Measurements from ENCODE around the gene USP32. TPM values are rescaled to one million over a fixed set of nuclear protein-coding genes. Genes with fewer than 3 reads are reported as not detected.

The USP32 gene
- total and polyA plus RNA-seq, 7 donors: 19.5 to 64.9 (median 38.6) TPM

DNA sequence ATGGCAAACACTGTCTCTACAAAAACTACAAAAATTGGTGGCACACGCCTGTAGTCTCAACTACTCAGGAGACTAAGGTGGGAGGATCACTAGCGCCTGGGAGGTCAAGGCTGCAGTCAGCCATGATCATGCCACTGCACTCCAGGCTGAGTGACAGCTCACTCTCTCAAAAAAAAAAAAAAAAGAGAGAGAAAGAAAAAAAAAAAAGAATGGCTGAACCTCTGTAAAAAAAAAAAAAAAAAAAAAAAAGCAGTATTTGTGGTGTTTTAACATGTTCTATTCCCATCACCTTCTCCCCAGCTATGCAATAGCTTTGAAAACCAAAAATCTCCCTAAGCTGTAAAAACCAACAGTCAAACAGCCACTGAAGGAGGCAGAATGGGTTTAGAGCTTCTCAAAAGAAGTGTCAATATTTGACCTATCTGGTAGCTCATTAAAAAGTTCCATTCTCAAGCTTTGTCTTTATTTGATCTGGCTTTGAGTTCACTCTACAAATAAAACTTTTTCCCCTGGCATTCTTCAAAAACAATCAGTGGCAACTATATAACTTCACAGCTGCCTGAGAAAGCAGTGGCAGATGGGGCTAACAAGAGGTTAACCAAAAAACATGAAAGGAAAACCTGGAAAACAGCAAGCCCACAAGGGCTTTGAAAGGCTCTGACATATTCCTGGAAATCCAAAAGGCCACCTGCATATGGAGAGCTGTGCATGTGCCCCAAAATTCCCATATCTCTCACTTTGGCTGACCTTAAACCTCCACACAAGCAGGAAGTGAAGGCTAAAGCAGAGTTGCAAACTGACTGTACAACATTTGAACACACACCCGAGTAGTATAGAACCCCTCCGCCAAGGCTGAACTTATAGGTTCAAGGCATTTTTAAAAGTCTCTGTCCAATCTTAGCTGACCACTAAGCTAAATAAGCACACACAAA, 36.0 kb downstream of the USP32 start:
- Histone ChIP-seq H3K27ac (no peak overlapping the region), H3K4me3 (no peak overlapping the region), H3K27me3 (ENCODE audit: insufficient read depth in 3 of 3, low read length in 2 of 3) (no peaks in the 10 kb centered on the region), H3K36me3 (ENCODE audit: insufficient read depth in 1 of 2, low read depth in 1 of 2) (no peaks in the 10 kb centered on the region), H3K9me3 (no peaks in the 10 kb centered on the region), H3K4me1 (peaks cover 23% of the 10 kb centered on the region)
- intact Hi-C loops (cut with DNase I): no loop called here
- TF ChIP-seq, protein P1, sequence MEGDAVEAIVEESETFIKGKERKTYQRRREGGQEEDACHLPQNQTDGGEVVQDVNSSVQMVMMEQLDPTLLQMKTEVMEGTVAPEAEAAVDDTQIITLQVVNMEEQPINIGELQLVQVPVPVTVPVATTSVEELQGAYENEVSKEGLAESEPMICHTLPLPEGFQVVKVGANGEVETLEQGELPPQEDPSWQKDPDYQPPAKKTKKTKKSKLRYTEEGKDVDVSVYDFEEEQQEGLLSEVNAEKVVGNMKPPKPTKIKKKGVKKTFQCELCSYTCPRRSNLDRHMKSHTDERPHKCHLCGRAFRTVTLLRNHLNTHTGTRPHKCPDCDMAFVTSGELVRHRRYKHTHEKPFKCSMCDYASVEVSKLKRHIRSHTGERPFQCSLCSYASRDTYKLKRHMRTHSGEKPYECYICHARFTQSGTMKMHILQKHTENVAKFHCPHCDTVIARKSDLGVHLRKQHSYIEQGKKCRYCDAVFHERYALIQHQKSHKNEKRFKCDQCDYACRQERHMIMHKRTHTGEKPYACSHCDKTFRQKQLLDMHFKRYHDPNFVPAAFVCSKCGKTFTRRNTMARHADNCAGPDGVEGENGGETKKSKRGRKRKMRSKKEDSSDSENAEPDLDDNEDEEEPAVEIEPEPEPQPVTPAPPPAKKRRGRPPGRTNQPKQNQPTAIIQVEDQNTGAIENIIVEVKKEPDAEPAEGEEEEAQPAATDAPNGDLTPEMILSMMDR (IDR thresholded peaks at IDR 0.05): no peak
- no peak for DNase-seq
- WGBS, 3 donors: 96 to 99% (median 97%) methylated on average over 4 of the region's 4 CpGs
- no peak for ATAC-seq

DNA sequence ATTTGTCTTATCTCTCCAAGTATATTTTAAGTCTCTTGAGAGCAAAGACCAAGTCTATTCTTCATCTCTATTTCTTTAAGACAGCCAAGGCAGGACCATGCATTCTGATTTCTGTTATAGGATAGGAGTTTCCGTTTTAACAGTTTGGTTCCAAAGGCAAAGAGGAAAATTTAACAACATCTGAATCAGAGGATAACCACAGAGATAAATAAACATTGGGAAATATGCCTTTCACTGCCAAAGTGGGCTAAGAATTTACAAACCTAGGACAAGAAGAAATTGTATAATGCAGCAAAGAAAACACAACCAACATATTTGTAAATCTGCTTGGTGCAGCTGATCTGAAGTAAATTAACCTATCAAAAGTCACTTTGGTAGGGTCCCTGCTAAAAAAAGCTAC, 37.7 kb downstream of the USP32 start:
- WGBS, 3 donors: 23 to 60% (median 40%) methylated on average over 1 of the region's 1 CpG
- peaks cover 28% of the 10 kb centered on the region for H3K4me1 ChIP-seq
- H3K27me3 ChIP-seq (ENCODE audit: insufficient read depth in 3 of 3, low read length in 2 of 3): no peaks in the 10 kb centered on the region
- no peak overlapping the region for H3K4me3 ChIP-seq
- no peak overlapping the region for H3K27ac ChIP-seq
- ATAC-seq: peak in 1 of 4 donors; percentile 22
- intact Hi-C loops (cut with DNase I): no loop called here
- TF ChIP-seq, protein P1 (IDR thresholded peaks at IDR 0.05): no peak
- no peaks in the 10 kb centered on the region for H3K36me3 ChIP-seq (ENCODE audit: insufficient read depth in 1 of 2, low read depth in 1 of 2)
- DNase-seq: no peak
- H3K9me3 ChIP-seq: no peaks in the 10 kb centered on the region

DNA sequence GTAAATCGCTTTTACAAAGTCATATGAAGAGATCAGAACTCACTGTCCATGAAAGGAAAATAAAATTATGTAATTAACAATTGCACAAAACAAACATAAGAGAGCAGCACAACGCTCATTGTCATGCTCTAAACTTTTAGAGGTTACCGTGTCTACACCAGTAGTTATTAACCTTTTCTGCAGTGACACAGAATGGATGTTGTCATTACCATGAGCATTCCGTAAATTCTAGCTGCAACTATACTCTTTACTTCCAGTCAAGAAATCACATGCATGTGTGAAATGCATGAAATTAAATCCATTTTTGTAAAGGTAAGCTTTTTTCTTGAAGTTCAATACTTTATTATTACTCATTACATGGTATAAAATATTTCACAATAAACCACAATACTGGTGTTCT, 38.2 kb downstream of the USP32 start:
- TF ChIP-seq, protein P1 (IDR thresholded peaks at IDR 0.05): no peak
- no peak for ATAC-seq
- intact Hi-C loops (cut with DNase I): no loop called here
- no peaks in the 10 kb centered on the region for H3K27me3 ChIP-seq (ENCODE audit: insufficient read depth in 3 of 3, low read length in 2 of 3)
- H3K4me3 ChIP-seq: no peak overlapping the region
- H3K4me1 ChIP-seq: peaks cover 28% of the 10 kb centered on the region
- H3K36me3 ChIP-seq (ENCODE audit: insufficient read depth in 1 of 2, low read depth in 1 of 2): no peaks in the 10 kb centered on the region
- H3K27ac ChIP-seq: no peak overlapping the region
- H3K9me3 ChIP-seq: no peaks in the 10 kb centered on the region
- 82 to 92% (median 85%) methylated on average over 4 of the region's 4 CpGs for WGBS, 3 donors
- DNase-seq: no peak

DNA sequence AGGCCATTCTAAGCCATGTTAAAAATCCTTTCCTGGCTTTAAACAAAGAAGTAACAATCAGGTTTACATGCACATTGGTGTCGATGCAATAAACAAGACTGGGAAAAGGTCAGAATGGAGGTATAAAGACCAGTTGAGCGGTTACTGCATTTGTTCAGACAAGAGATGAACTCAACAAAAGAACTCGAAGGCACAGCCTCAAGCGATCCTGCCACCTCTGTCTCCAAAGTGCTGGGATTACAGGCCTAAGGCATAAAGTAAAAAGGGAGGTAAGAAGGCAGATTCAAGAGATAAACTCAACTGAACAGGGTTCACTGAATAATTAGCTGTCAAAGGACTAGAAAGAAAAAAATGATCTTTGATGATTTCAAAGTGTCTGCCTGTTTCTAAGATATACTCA, 39.4 kb downstream of the USP32 start:
- H3K4me1 ChIP-seq: peaks cover 24% of the 10 kb centered on the region
- intact Hi-C loops (cut with DNase I): no loop called here
- 87 to 89% (median 87%) methylated on average over 4 of the region's 4 CpGs for WGBS, 3 donors
- no peaks in the 10 kb centered on the region for H3K36me3 ChIP-seq (ENCODE audit: insufficient read depth in 1 of 2, low read depth in 1 of 2)
- ATAC-seq (no peak), DNase-seq (no peak)
- H3K27me3 ChIP-seq (ENCODE audit: insufficient read depth in 3 of 3, low read length in 2 of 3): no peaks in the 10 kb centered on the region
- H3K27ac ChIP-seq: no peak overlapping the region
- TF ChIP-seq, protein P1 (IDR thresholded peaks at IDR 0.05): no peak
- no peak overlapping the region for H3K4me3 ChIP-seq
- H3K9me3 ChIP-seq: no peaks in the 10 kb centered on the region
